A549 (cell line): ENCODE results near the gene HINT1.

ENCODE experiments used
- CBX2 ChIP-seq: fragments of 200-600 bp; sonication (generic); IDR thresholded peaks from 2 replicates; pipeline ENCODE4 v1.6.1; 2016; ENCODE audit warnings: low read depth, mild to moderate bottlenecking, borderline replicate concordance
- CHD4 ChIP-seq: fragments of 200-600 bp; sonication (generic); IDR thresholded peaks from 2 replicates; pipeline ENCODE4 v1.6.1; 2016; ENCODE audit warnings: antibody characterized with exemption, mild to moderate bottlenecking, borderline replicate concordance
- EP300 ChIP-seq, 2 experiments: fragments of >200 bp; sonication (Bioruptor Twin); formaldehyde crosslinking; IDR thresholded peaks; 2 replicates in 1 of 2; 3 replicates in 1 of 2; pipeline ENCODE4 v1.6.1; 2016 to 2017
- HDAC2 ChIP-seq: fragments of 200-600 bp; sonication (generic); IDR thresholded peaks from 2 replicates; pipeline ENCODE4 v1.6.1; 2016
- POLR2A ChIP-seq: IDR thresholded peaks from 2 replicates; pipeline ENCODE4 v1.6.1; 2012; ENCODE audit warnings: mild to moderate bottlenecking, low read length
- SMC3 ChIP-seq: fragments of >200 bp; sonication (Bioruptor Twin); formaldehyde crosslinking; IDR thresholded peaks from 3 replicates; pipeline ENCODE4 v1.6.1; 2018; ENCODE audit warnings: inconsistent platforms
- ZNF302 ChIP-seq: fragments of 250-450 bp; sonication (Bioruptor Pico); IDR thresholded peaks from 2 replicates; pipeline ENCODE4 v1.9.0; 2021; ENCODE audit warnings: inconsistent platforms, mild to moderate bottlenecking, moderate library complexity
- TF ChIP-seq, protein P1 (sequence below): fragments of >200 bp; sonication (Bioruptor Twin); formaldehyde crosslinking; IDR thresholded peaks from 3 replicates; pipeline ENCODE4 v1.5.1; 2016
- TF ChIP-seq, protein P2 (sequence below): fragments of 200-600 bp; sonication (generic); IDR thresholded peaks from 2 replicates; pipeline ENCODE4 v1.6.1; 2016; ENCODE audit warnings: antibody characterized with exemption, mild to moderate bottlenecking, moderate library complexity

DNA sequence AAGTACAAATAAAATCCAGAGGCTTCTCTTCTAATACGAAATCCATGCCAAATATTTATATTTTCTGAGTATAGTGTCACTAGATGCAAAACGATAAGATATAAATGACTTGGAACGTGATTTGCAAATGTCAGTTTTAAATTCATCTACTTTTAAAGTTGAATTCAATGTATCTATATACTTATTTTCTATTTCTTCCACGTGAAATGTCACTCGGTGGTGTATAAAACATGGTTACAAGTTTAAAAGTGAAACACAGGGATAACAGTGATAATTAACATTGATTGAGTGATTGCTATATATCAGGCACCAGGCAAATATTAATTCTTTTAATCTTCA, 54.8 kb downstream of the HINT1 start:
- TF ChIP-seq POLR2A (no peak), HDAC2 (no peak), CHD4 (no peak), ZNF302 (CRISPR knock-in tag) (no peak), EP300 (IDR thresholded peaks at IDR 0.05) (no peak), SMC3 (no peak), CBX2 (no peak)
- TF ChIP-seq, protein P1, sequence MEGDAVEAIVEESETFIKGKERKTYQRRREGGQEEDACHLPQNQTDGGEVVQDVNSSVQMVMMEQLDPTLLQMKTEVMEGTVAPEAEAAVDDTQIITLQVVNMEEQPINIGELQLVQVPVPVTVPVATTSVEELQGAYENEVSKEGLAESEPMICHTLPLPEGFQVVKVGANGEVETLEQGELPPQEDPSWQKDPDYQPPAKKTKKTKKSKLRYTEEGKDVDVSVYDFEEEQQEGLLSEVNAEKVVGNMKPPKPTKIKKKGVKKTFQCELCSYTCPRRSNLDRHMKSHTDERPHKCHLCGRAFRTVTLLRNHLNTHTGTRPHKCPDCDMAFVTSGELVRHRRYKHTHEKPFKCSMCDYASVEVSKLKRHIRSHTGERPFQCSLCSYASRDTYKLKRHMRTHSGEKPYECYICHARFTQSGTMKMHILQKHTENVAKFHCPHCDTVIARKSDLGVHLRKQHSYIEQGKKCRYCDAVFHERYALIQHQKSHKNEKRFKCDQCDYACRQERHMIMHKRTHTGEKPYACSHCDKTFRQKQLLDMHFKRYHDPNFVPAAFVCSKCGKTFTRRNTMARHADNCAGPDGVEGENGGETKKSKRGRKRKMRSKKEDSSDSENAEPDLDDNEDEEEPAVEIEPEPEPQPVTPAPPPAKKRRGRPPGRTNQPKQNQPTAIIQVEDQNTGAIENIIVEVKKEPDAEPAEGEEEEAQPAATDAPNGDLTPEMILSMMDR = no peak; the same call in 2 of the 3 replicates
- TF ChIP-seq, protein P2, sequence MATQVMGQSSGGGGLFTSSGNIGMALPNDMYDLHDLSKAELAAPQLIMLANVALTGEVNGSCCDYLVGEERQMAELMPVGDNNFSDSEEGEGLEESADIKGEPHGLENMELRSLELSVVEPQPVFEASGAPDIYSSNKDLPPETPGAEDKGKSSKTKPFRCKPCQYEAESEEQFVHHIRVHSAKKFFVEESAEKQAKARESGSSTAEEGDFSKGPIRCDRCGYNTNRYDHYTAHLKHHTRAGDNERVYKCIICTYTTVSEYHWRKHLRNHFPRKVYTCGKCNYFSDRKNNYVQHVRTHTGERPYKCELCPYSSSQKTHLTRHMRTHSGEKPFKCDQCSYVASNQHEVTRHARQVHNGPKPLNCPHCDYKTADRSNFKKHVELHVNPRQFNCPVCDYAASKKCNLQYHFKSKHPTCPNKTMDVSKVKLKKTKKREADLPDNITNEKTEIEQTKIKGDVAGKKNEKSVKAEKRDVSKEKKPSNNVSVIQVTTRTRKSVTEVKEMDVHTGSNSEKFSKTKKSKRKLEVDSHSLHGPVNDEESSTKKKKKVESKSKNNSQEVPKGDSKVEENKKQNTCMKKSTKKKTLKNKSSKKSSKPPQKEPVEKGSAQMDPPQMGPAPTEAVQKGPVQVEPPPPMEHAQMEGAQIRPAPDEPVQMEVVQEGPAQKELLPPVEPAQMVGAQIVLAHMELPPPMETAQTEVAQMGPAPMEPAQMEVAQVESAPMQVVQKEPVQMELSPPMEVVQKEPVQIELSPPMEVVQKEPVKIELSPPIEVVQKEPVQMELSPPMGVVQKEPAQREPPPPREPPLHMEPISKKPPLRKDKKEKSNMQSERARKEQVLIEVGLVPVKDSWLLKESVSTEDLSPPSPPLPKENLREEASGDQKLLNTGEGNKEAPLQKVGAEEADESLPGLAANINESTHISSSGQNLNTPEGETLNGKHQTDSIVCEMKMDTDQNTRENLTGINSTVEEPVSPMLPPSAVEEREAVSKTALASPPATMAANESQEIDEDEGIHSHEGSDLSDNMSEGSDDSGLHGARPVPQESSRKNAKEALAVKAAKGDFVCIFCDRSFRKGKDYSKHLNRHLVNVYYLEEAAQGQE = no peak
